Hair follicular keratinocyte (primary cell): ENCODE results near the gene IRF8. TPM values are rescaled to one million over a fixed set of nuclear protein-coding genes. Genes with fewer than 3 reads are reported as not detected.

Experiments used
- total RNA-seq: library from RNA; depleted of rRNA; stranded (reverse); fragments of >200 nt; gene quantifications from 2 replicates; pipeline ENCODE4 v1.2.3, GENCODE V29; 2015

Gene IRF8
- not detected in 2 replicates for total RNA-seq

GRCh38 chr16:85898521-85899442, at the start of gene IRF8:
TSS of gene IRF8 (plus strand) at chr16:85899162. CDS start at chr16:85903016, 3,854 bp downstream.

Other genes with a start within 250 kb of the IRF8 start
- gene GINS2, start 210.2 kb upstream of the IRF8 start, total RNA-seq: 6.5 and 17.6 TPM in 2 replicates
- gene C16orf74, start 148.1 kb upstream of the IRF8 start, total RNA-seq: 156 and 176 TPM in 2 replicates
- 35.4 and 60.2 TPM in 2 replicates for gene EMC8, start 99.6 kb upstream of the IRF8 start, total RNA-seq
- gene COX4I1, start 99.5 kb upstream of the IRF8 start, total RNA-seq: 634 and 671 TPM in 2 replicates